ENCODE results near the gene SLC12A1. TPM values are rescaled to one million over a fixed set of nuclear protein-coding genes. Genes with fewer than 3 reads are reported as not detected.
A peak's percentile ranks its signal among the peaks of the same experiment; 100 is the strongest.

The SLC12A1 gene
- total and polyA plus RNA-seq, 4 donors: 0.23 to 0.81 (median 0.42) TPM; not detected in 1

- peak overlapping the region; percentile 94 to 95 for H3K27ac ChIP-seq (ENCODE audit: low read depth in 1 of 2, low read length in 2 of 2)
- intact Hi-C loops (cut with DNase I): loop anchor here in 1 of 2 donors (5.0 to 10.0 kb wide), 4 partner anchors 45 to 192 kb away; partner anchors contain the start of gene MYEF2
These were observed 16.5 kb downstream of the SLC12A1 start for GRCh38 chr15:48222627-48223026.

GRCh38 chr15:48225771-48226170 is 19.7 kb downstream of the SLC12A1 start:
- Histone ChIP-seq H3K4me3 (ENCODE audit: low read length in 2 of 2) (no peak overlapping the region), H3K9me3 (ENCODE audit: control insufficient read depth, low read length) (no peaks in the 10 kb centered on the region), H3K4me1 (ENCODE audit: control insufficient read depth in 1 of 2, insufficient read depth in 2 of 2, low read length in 2 of 2) (peaks cover 2 to 33% of the 10 kb centered on the region in 2 donors), H3K36me3 (ENCODE audit: control insufficient read depth in 1 of 2, insufficient read depth in 2 of 2, low read length in 1 of 2) (no peaks in the 10 kb centered on the region), H3K27me3 (ENCODE audit: control insufficient read depth in 1 of 2, insufficient read depth in 2 of 2, low read length in 1 of 2) (no peaks in the 10 kb centered on the region), H3K27ac (ENCODE audit: low read depth in 1 of 2, low read length in 2 of 2) (peak overlapping the region; percentile 1 to 76)
- no peak for ATAC-seq (ENCODE audit: low FRiP score)
- WGBS, 2 donors: 77 to 88% methylated on average over 3 of the region's 3 CpGs
- no peak for DNase-seq
- intact Hi-C loops (cut with DNase I): loop anchor here in 1 of 2 donors (10.0 kb wide), 1 partner anchor 189 kb away; no protein-coding TSS in a partner anchor

More at GRCh38 chr15:48222627-48223026, 16.5 kb downstream of the SLC12A1 start:
- Histone ChIP-seq H3K4me1 (ENCODE audit: control insufficient read depth in 1 of 2, insufficient read depth in 2 of 2, low read length in 2 of 2) (peaks cover 3 to 33% of the 10 kb centered on the region in 2 donors), H3K9me3 (ENCODE audit: control insufficient read depth, low read length) (no peaks in the 10 kb centered on the region), H3K27me3 (ENCODE audit: control insufficient read depth in 1 of 2, insufficient read depth in 2 of 2, low read length in 1 of 2) (no peaks in the 10 kb centered on the region), H3K4me3 (ENCODE audit: low read length in 2 of 2) (no peak overlapping the region), H3K36me3 (ENCODE audit: control insufficient read depth in 1 of 2, insufficient read depth in 2 of 2, low read length in 1 of 2) (no peaks in the 10 kb centered on the region)
- ATAC-seq (ENCODE audit: low FRiP score): no peak
- 2 to 4% methylated on average over 1 of the region's 1 CpG for WGBS, 2 donors
- DNase-seq: no peak

- Histone ChIP-seq H3K27ac (ENCODE audit: low read depth in 1 of 2, low read length in 2 of 2) (no peak overlapping the region), H3K27me3 (ENCODE audit: control insufficient read depth in 1 of 2, insufficient read depth in 2 of 2, low read length in 1 of 2) (no peaks in the 10 kb centered on the region), H3K9me3 (ENCODE audit: control insufficient read depth, low read length) (no peaks in the 10 kb centered on the region), H3K36me3 (ENCODE audit: control insufficient read depth in 1 of 2, insufficient read depth in 2 of 2, low read length in 1 of 2) (no peaks in the 10 kb centered on the region), H3K4me3 (ENCODE audit: low read length in 2 of 2) (no peak overlapping the region), H3K4me1 (ENCODE audit: control insufficient read depth in 1 of 2, insufficient read depth in 2 of 2, low read length in 2 of 2) (peaks cover 0 to 16% of the 10 kb centered on the region in 2 donors)
- WGBS, 2 donors: 92 to 96% methylated on average over 5 of the region's 5 CpGs
- DNase-seq: no peak
- ATAC-seq (ENCODE audit: low FRiP score): no peak
- intact Hi-C loops (cut with DNase I): no loop called here
These were observed 24.4 kb downstream of the SLC12A1 start for GRCh38 chr15:48230498-48230897.

GRCh38 chr15:48233246-48233645 is 27.1 kb downstream of the SLC12A1 start:
- no peak overlapping the region for H3K27ac ChIP-seq (ENCODE audit: low read depth in 1 of 2, low read length in 2 of 2)
- ATAC-seq (ENCODE audit: low FRiP score) (no peak), DNase-seq (no peak)
- no peak overlapping the region for H3K4me3 ChIP-seq (ENCODE audit: low read length in 2 of 2)
- H3K9me3 ChIP-seq (ENCODE audit: control insufficient read depth, low read length): no peaks in the 10 kb centered on the region
- peaks cover 0 to 4% of the 10 kb centered on the region in 2 donors for H3K4me1 ChIP-seq (ENCODE audit: control insufficient read depth in 1 of 2, insufficient read depth in 2 of 2, low read length in 2 of 2)
- no peaks in the 10 kb centered on the region for H3K27me3 ChIP-seq (ENCODE audit: control insufficient read depth in 1 of 2, insufficient read depth in 2 of 2, low read length in 1 of 2)
- intact Hi-C loops (cut with DNase I): no loop called here
- H3K36me3 ChIP-seq (ENCODE audit: control insufficient read depth in 1 of 2, insufficient read depth in 2 of 2, low read length in 1 of 2): no peaks in the 10 kb centered on the region

GRCh38 chr15:48239334-48239733 is 33.2 kb downstream of the SLC12A1 start:
- WGBS, 2 donors: 95 to 96% methylated on average over 4 of the region's 4 CpGs
- no peak for ATAC-seq (ENCODE audit: low FRiP score)

GRCh38 chr15:48242015-48242414 is 35.9 kb downstream of the SLC12A1 start:
- no peaks in the 10 kb centered on the region for H3K27me3 ChIP-seq (ENCODE audit: control insufficient read depth in 1 of 2, insufficient read depth in 2 of 2, low read length in 1 of 2)
- no peaks in the 10 kb centered on the region for H3K36me3 ChIP-seq (ENCODE audit: control insufficient read depth in 1 of 2, insufficient read depth in 2 of 2, low read length in 1 of 2)
- H3K4me1 ChIP-seq (ENCODE audit: control insufficient read depth in 1 of 2, insufficient read depth in 2 of 2, low read length in 2 of 2): no peaks in the 10 kb centered on the region
- intact Hi-C loops (cut with DNase I): no loop called here
- no peak overlapping the region for H3K27ac ChIP-seq (ENCODE audit: low read depth in 1 of 2, low read length in 2 of 2)
- no peak for ATAC-seq (ENCODE audit: low FRiP score)
- DNase-seq: no peak
- no peak overlapping the region for H3K4me3 ChIP-seq (ENCODE audit: low read length in 2 of 2)
- H3K9me3 ChIP-seq (ENCODE audit: control insufficient read depth, low read length): no peaks in the 10 kb centered on the region

More at GRCh38 chr15:48239334-48239733, 33.2 kb downstream of the SLC12A1 start:
- intact Hi-C loops (cut with DNase I): no loop called here
- Histone ChIP-seq H3K27me3 (ENCODE audit: control insufficient read depth in 1 of 2, insufficient read depth in 2 of 2, low read length in 1 of 2) (no peaks in the 10 kb centered on the region), H3K27ac (ENCODE audit: low read depth in 1 of 2, low read length in 2 of 2) (no peak overlapping the region), H3K4me1 (ENCODE audit: control insufficient read depth in 1 of 2, insufficient read depth in 2 of 2, low read length in 2 of 2) (no peaks in the 10 kb centered on the region), H3K9me3 (ENCODE audit: control insufficient read depth, low read length) (no peaks in the 10 kb centered on the region), H3K4me3 (ENCODE audit: low read length in 2 of 2) (no peak overlapping the region), H3K36me3 (ENCODE audit: control insufficient read depth in 1 of 2, insufficient read depth in 2 of 2, low read length in 1 of 2) (no peaks in the 10 kb centered on the region)
- no peak for DNase-seq

GRCh38 chr15:48242535-48242934 is 36.4 kb downstream of the SLC12A1 start:
- H3K4me3 ChIP-seq (ENCODE audit: low read length in 2 of 2): no peak overlapping the region
- no peaks in the 10 kb centered on the region for H3K4me1 ChIP-seq (ENCODE audit: control insufficient read depth in 1 of 2, insufficient read depth in 2 of 2, low read length in 2 of 2)
- no peak for DNase-seq
- intact Hi-C loops (cut with DNase I): no loop called here
- 94 to 96% methylated on average over 4 of the region's 4 CpGs for WGBS, 2 donors
- no peaks in the 10 kb centered on the region for H3K27me3 ChIP-seq (ENCODE audit: control insufficient read depth in 1 of 2, insufficient read depth in 2 of 2, low read length in 1 of 2)
- no peaks in the 10 kb centered on the region for H3K9me3 ChIP-seq (ENCODE audit: control insufficient read depth, low read length)
- no peak overlapping the region for H3K27ac ChIP-seq (ENCODE audit: low read depth in 1 of 2, low read length in 2 of 2)
- H3K36me3 ChIP-seq (ENCODE audit: control insufficient read depth in 1 of 2, insufficient read depth in 2 of 2, low read length in 1 of 2): no peaks in the 10 kb centered on the region
- no peak for ATAC-seq (ENCODE audit: low FRiP score)

GRCh38 chr15:48244921-48245320 is 38.8 kb downstream of the SLC12A1 start:
- WGBS, 2 donors: 94 to 100% methylated on average over 1 of the region's 1 CpG
- H3K9me3 ChIP-seq (ENCODE audit: control insufficient read depth, low read length): no peaks in the 10 kb centered on the region
- intact Hi-C loops (cut with DNase I): no loop called here

GRCh38 chr15:48248414-48248813 is 42.3 kb downstream of the SLC12A1 start:
- 89 to 90% methylated on average over 5 of the region's 5 CpGs for WGBS, 2 donors
- no peak for ATAC-seq (ENCODE audit: low FRiP score)

More at GRCh38 chr15:48244921-48245320, 38.8 kb downstream of the SLC12A1 start:
- H3K27me3 ChIP-seq (ENCODE audit: control insufficient read depth in 1 of 2, insufficient read depth in 2 of 2, low read length in 1 of 2): no peaks in the 10 kb centered on the region
- no peak overlapping the region for H3K27ac ChIP-seq (ENCODE audit: low read depth in 1 of 2, low read length in 2 of 2)
- no peaks in the 10 kb centered on the region for H3K4me1 ChIP-seq (ENCODE audit: control insufficient read depth in 1 of 2, insufficient read depth in 2 of 2, low read length in 2 of 2)
- DNase-seq: no peak
- H3K4me3 ChIP-seq (ENCODE audit: low read length in 2 of 2): no peak overlapping the region
- no peak for ATAC-seq (ENCODE audit: low FRiP score)
- no peaks in the 10 kb centered on the region for H3K36me3 ChIP-seq (ENCODE audit: control insufficient read depth in 1 of 2, insufficient read depth in 2 of 2, low read length in 1 of 2)

More at GRCh38 chr15:48248414-48248813, 42.3 kb downstream of the SLC12A1 start:
- Histone ChIP-seq H3K27ac (ENCODE audit: low read depth in 1 of 2, low read length in 2 of 2) (no peak overlapping the region), H3K27me3 (ENCODE audit: control insufficient read depth in 1 of 2, insufficient read depth in 2 of 2, low read length in 1 of 2) (no peaks in the 10 kb centered on the region), H3K36me3 (ENCODE audit: control insufficient read depth in 1 of 2, insufficient read depth in 2 of 2, low read length in 1 of 2) (no peaks in the 10 kb centered on the region), H3K4me1 (ENCODE audit: control insufficient read depth in 1 of 2, insufficient read depth in 2 of 2, low read length in 2 of 2) (no peaks in the 10 kb centered on the region), H3K4me3 (ENCODE audit: low read length in 2 of 2) (no peak overlapping the region), H3K9me3 (ENCODE audit: control insufficient read depth, low read length) (no peaks in the 10 kb centered on the region)
- DNase-seq: no peak
- intact Hi-C loops (cut with DNase I): no loop called here
